ENCODE data around the gene ARHGAP1.
"Not testable (repeated sequence)": the region's sequence is repeated elsewhere in the genome, so short reads cannot be mapped to it uniquely, and the experiment has no call there.

ARHGAP1 gene

DNA sequence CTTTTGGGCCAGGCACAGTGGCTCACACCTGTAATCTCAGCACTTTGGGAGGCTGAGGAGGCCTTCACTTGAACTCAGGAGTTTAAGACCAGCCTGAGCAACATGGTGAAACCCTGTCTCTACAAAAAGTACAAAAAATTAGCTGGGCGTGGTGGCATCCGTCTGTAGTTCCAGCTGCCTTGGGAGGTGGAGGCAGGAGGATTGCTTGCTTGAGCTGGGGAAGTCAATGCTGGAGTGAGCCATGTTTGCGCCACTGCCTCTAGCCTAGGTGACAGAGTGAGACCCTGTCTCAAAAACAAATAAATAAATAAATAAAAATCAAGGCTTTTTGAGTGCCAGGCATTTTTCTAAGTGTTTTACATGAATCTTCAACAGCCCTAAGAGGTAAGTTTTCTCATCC is 29.9 kb downstream of the ARHGAP1 start:
- DNase-seq: not testable (repeated sequence)

DNA sequence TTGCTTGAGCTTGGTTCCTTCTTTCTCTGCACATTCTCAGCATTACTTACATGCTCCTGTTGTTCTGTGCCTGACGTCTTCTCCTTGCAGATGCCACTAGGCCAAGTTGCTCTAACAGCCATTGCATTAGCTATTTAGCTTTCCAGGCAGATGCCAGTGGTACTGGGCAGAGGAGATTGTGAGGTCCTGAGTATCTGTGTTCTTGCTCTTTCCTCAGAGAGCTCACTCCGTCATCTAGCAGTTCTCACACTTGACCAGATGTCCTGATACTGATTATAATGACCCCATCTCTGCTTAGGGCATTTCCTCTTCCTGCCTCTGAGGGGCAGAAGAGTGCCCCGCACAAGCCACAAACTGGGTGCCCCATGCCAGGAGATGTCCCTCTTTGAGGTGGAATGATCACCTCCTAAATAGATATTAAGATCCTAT is 30.7 kb downstream of the ARHGAP1 start:
- DNase-seq: no peak

DNA sequence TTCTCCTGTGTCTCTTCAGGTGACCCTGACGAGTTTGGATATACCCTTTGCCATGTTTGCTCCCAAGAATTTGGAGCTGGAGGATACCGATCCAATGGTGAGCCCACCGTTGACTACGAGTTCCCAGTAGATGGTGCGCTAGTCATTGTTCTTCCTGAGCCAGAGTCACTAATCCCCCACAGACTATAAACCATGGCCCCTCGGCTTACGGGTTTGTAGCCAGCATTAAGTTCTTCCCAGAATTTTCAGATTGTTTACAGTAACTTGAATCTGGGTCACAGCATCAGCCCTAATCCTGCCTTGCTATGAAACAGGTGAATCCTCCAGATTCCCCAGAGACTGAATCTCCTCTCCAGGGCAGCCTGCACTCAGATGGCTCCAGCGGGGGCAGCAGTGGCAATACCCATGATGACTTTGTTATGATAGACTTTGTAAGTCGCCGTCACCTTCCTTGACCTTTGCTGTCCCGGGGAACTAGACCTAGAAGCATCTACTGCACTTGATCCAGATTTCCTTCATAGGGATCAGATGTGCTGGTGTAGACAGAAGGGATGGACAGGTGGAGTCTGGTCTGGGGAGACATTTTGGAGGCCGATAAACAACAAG is 31.8 kb downstream of the ARHGAP1 start:
- DNase-seq: no peak

DNA sequence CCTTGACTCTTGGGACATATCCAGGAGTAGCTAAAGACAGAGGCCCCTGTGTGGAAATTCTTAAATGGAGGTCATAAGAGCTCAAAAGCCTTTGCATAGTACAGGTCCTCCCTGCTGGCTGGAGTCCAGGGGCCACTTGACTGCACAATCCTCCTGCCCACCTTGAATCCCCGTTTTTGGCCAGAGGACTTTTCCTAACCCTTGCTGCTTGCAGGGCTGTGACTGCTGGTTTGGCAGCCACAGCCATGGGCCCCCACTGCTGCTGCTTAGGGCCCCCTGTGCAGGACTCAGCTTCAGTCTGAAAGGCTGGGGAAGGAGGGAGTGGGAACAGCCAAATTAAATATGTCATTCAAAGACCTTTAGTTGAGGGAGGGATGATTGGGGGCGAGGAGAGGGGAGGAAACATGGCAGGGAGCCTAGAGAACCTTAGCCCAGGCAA is 33.4 kb downstream of the ARHGAP1 start:
- DNase-seq: no peak

DNA sequence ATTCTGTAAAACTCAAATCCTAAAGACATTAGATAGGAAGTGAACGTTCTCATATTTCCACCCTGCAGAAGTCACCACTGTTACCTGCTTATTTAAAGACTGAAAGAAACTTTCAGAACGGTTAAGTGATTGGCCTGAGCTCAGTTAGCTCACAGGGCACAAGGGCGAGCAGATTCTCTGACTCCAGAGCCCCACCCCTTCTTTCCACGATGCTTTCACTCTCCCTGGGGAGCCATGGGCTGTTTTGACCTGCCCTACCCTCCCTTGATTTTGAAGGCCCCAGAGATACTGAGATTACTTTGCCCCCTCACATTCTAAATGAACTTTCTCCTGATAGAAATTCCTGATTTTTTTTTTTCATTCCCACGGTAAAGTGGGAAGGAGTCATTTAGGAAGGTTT is 33.9 kb downstream of the ARHGAP1 start:
- DNase-seq: no peak

DNA sequence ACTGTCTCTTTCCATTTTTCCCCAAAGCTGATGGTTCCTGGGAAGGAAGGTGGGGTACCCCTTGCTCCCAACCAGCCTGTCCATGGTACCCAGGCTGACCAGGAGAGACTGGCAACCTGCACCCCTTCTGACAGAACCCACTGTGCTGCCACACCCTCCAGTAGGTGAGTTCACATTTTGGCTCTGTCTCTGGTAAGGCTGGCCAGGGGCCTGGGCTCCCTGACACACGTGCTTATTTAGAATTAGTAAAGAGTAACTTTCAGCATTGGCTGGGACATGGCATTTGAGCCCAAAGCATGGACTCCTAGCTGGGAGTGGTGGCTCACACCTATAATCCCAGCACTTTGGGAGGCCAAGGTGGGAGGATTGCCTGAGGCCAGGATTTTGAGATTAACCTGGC is 35.1 kb downstream of the ARHGAP1 start:
- DNase-seq: no peak

DNA sequence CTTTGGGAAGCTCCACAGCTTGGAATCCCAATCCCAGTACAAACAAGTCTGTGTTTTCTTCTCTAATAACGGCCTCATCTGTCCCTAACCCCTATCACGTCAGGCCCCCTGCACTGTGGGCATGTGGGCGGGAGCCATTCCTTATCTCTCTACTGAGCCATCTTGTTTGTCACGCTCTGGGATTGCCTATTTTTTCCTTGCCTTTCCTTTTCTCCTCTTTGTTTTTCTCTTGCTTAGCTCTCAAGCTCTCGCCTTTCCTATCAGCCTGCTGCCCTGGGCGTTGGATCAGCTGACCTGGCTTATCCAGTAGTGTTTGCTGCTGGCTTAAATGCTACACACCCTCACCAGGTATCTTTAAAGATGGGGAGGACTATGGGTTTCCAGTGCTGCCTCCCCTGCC is 35.8 kb downstream of the ARHGAP1 start:
- DNase-seq: no peak

DNA sequence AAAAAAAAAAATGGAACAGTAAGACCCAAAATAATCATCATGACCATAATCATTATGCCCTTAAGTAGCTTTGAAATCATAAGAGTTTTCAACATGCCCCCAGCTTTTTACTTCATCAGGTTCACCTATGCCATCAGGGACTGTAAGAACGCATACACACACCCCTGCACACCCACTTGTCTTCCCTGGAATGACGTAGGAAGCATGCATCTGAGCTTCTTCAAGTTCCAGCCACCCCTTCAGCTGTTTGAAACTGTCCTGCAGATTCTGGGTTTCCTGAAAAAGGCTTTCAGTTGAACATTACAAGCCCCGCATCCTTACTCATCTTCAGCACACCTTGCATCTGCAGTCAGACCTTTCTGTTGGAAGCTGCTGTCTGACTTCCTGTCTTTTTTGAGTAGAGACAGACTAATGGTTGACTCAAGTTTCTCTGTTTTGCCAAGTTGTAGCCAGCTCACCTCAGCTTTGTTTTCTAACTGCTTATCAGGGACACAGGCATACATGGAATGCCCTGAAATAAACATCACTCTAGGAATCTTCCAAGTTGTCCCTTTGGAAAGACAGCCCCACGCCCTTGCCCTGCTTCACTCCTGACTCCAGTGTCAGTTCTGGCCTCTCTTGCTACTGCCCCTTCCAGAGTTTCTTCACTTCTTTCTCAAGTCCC is 37.0 kb downstream of the ARHGAP1 start:
- DNase-seq: no peak

DNA sequence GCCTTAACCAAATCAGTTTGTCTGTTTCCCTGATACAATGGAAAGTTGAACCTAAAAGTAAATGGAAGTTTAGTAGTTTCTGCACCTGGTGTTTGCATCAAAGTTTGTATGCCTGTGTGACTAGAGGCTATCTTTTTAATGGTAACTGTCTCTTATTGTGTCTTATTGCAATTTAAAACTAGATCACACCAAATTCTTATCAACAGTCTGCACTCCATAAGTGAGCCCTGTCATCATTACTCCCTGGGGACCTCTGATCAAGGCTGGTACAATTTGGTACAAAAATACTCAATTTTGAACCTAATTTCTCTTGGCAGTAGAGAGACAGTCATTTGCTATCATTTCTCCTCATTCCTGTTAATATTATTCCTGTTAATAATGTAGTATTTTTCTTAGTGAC is 38.1 kb downstream of the ARHGAP1 start:
- no peak for DNase-seq

DNA sequence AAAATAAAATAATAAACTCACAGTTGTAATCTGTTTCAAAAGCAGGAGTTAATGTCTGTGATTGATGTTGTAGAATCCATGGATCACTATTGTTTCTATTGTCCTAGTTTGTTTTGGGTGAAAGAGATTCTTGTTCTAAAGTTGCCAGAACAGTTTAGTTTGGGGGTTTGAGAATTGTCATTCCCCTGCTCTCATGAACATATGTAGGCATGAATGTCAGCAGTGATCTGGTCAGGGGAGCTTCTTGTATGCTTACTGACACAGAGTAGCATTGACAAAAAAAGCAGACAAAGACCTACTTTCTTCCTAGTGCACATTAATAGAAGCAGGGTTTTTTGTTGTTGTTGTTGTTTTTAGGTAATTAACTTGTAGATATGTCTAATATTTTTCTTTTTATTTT is 38.6 kb downstream of the ARHGAP1 start:
- no peak for DNase-seq

DNA sequence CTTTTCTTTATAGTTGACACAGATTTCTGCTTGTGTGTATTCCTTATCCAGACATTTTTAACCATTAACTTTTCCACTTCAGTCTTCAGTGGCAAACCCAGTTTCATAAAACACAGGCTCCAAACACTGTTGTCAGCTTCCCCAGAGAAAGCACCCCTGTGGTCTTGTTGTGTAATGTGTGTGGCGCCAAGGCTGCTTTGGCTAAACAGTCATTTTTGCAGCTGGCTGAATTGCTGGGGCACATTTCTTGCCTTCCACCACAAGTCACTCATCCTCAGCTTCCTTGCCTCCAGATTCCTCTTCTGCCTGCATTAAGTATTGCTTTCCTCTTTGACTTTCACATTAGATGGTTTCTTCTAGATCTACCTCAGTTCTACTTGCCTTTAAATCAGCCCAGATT is 40.5 kb downstream of the ARHGAP1 start:
- DNase-seq: no peak

DNA sequence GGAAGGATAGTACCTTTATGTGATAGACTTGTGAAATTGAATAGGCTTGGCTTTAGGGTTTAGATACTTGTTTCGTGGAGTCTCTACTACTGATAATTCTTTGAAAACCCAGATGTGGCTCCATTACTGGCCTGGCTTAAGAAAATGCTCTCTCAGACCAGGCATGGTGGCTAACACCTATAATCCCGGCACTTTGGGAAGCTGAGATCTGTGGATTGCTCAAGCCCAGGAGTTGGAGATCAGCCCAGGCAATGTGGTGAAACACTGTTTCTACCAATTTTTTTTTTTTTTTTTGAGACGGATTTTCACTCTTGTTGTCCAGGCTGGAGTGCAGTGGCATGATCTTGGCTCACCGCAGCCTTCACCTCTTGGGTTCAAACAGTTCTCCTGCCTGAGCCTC is 42.2 kb downstream of the ARHGAP1 start:
- no peak for DNase-seq

DNA sequence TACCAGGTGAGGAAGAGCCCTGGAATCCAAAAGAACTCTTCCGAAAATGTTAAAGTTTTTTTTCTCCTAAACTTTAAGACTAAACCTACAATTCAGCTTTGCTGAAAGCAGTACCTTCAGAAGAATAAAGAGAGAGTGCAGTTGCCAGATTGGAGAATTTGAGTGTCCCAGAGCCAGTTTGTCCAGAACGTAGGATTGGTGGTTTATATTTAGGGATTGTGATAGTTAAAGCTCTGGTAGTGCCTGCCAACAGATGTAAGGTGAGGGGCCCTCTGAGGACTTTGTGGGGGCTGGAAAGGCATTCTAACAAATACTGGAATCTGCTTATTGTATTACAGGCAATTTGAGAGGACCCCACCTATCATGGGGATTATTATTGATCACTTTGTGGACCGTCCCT is 43.2 kb downstream of the ARHGAP1 start:
- no peak for DNase-seq

DNA sequence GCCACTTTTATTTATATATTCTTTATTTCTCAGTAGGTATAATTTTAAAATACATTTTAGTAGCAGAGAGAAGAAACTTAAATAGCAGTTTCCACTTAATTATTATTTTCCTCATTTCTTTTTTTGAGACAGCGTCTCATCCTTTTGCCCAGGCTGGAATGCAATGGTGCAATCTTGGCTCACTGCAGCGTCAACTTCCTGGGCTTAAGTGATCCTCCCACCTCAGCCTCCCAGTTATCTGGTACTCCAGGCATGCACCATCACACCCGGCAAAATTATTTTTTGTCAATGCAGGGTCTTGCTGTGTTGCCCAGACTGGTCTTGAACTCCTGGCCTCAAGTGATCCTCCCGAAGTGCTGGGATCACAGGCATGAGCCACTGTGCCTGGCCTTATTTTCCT is 44.8 kb downstream of the ARHGAP1 start:
- DNase-seq: no peak

DNA sequence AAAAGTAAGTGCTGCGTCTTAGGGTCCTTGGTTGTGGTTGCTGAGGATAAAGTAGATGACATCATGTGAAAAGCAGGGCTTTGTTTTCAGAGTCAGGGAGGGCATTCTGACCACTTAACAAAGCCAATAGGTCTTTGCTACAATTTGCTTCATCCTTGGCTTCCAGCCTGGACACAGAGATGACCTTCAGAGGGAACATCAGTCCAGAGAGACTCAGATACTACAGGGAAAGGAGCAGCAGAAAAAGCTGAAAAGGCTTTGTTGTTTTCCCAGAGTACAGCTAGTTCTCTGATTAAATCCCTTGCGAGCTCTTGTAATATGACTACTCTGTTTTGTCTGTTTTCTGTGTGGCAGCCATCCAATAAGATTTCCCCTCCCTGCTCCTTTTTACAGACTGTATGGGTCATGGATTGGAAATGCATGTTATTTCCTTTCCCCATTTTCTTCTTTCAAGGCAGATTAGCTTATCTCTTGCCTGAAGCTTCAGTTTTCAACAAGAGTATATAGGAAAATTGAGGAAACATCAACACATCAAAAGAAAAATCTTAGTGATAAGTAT is 51.2 kb downstream of the ARHGAP1 start:
- no peak for DNase-seq

DNA sequence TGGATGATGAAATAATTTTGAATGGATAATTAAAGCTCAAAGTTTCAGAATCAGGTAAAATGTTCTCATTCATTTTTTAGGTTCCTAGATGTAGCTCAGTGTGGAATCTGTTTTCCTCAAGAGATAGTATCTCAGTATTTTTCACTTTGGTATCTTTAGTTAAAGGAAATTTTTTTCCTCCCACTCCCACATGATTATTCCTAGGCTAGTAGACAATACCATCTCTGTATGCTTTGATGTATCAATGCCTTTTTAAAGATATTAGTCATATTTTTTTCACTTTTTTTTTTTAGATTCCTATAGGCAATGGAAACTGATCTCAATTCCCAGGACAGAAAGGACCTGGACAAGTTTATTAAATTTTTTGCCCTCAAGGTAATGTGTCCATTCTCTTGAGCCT is 56.4 kb downstream of the ARHGAP1 start:
- no peak for DNase-seq

DNA sequence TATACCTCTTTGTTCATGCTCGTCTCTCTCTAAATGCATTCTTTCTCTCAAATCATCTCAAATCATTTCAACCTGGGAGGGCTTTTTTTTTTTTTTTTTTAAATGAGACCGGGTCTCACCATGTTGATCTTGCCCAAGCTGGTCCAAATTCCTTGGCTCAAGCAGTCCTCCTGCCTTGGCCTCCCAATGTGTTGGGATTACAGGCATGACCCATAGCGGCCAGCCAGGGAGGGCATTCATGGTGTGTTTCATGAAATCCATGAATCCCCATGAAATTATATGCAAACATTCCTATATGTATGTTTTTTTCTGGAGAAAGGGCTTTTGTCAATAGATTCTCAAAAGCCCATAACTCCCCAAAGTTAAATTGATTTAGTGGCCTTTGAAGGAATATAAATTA is 56.9 kb downstream of the ARHGAP1 start:
- DNase-seq: no peak

DNA sequence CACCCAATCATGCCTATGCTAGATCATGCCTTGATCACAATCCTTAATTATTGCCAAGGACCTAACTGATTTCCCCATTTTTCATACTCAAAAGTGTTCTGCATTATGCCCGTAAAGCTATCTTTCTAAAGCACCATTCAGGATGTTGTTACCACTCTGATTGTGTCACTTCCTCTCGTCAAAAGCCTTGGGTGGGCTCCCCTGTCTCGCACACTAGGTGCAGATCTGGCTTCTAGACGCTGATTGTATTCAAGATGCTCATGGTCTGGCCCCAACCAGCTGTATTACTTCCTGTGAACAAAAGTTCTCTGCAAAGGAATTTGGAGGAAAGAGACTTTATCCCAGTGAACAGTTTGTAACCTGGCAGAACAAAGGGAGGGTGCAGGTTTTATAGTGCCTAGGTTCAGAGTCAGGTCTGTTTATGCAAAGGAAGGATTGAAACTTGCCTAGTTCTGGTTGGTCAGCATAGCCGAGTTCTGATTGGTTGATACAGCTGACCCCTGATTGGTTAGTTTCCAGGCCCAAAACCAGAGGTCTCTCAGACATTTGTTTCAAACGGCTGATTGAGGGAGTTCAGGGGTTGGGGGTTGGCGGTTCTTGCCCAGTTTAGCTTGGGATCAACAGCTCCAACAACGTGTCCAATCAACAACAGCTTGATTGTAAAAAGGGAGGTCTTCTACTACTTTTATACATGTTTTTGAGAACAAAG is 57.6 kb downstream of the ARHGAP1 start:
- no peak for DNase-seq

DNA sequence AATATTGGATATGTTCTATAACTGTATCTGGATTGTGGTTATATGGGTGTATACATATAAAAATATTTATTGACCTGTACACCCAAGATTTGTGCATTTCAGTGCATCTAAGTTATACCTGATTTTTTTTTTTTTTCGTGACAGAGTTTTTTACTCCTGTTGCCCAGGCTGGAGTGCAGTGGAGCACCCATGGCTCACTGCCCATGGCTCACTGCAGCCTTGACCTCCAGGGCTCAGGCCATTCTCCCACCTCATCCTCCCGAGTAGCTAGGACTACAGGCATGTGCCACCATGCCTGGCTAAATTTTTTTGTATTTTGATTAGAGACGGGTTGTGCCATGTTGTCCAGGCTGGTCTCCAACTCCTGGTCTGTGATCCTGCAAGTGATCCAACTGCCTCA is 58.8 kb downstream of the ARHGAP1 start:
- DNase-seq: no peak

DNA sequence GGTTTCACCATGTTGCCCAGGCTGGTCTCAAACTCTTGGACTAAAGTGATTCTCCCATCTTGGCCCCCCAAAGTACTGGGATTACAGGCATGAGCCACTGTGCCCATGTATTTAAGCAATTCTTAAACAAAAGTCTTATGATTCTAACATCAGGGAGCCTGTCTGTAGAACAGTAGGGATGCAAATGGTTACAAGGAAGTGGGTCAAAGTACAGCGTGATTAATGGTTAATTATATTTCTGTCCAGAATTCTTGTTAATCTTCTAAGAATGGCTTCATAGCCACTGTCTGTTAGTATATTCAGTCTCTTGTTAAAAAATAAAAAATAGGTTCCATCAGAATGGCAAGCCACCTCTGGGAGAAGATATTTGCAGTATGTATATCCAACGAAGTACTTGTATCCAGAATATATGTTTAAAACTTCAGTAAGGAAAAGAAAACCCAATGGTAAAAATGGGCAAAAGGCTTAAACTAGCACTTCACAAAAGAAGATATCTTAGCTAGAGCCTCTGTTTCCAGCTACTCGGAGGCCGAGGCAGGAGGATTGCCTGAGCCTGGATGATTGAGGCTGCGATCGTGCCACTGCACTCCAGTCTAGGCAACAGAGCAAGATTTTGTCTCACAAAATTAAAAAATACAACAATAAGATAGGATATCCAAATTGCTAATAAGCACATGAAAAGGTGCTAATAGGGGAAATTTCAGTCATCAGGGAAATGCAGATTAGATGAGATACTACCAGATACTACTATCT is 60.2 kb downstream of the ARHGAP1 start:
- DNase-seq: no peak

DNA sequence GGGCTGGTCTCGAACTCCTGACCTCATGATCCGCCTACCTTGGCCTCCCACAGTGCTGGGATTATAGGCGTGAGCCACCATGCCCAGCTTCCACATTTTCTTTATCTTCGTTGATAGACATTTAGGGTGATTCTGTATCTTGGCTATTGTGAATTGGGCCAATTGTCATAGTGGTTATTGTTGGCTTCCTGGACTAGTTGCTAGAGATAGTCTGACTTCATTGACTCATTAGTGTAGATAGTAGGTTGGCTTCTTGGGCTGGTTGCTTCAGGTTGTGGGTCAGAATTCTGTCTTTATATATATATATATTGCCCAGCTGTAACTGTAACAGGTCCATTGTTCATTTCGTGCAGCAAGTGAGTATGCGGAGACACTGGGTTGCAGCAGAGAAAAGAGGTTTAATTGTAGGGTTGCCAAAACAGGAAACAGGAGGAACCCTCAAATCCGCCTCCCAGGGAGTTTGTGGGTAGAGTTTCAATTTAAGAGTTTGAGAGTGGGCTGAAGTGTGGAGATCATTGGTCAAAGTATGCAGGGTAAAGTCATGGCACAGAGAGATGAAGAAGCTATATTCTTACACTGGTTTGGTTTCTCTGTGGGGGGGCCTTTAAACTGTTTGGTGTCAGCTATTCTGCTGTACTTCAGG is 61.1 kb downstream of the ARHGAP1 start:
- no peak for DNase-seq

DNA sequence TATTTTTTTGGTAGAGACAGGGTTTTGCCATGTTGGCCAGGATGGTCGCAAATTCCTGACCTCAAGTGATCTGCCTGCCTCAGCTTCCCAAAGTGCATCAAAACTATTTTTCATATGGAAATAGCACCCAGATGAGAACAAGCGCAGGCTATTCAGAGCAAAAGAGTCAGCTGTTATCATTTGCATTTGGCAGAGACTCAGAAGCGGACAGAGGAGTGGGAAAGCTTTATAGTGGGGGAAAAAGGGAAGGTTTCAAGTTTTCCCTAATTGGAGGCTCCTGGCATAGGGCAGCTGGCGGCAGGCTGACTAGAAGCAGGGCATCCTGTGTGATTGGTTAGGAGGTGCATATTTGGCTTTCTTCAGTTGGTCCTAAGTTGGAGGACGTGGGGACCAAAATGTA is 62.9 kb downstream of the ARHGAP1 start:
- DNase-seq: no peak
